ENCODE data around the gene WIPF1. TPM values are rescaled to one million over a fixed set of nuclear protein-coding genes. Genes with fewer than 3 reads are reported as not detected.

The WIPF1 gene
- total RNA-seq, 1 experiment from 2014 or later = 6.4 TPM

DNA sequence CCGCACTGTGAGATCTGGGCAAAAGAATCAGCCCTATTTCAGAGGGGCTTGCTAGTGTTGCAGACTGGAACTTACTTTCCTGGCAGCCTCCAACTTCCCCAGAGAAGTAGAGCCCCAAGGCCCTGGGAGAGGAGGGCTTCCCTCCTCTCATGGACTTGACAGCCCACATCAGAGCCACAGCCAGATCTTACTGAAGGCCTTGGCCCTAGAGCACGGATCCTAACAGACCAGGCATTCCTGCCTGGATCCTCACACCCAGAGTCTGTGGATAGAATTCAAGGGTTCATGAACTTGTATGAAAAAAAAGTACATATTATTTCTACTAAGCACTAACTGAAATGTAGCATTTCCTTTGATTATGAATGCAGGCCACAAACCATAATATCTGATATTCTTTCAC lies 8.3 kb downstream of the WIPF1 start:
- TF ChIP-seq RORB (CRISPR knock-in tag; IDR thresholded peaks at IDR 0.05) = no peak
- TF ChIP-seq, protein P1, sequence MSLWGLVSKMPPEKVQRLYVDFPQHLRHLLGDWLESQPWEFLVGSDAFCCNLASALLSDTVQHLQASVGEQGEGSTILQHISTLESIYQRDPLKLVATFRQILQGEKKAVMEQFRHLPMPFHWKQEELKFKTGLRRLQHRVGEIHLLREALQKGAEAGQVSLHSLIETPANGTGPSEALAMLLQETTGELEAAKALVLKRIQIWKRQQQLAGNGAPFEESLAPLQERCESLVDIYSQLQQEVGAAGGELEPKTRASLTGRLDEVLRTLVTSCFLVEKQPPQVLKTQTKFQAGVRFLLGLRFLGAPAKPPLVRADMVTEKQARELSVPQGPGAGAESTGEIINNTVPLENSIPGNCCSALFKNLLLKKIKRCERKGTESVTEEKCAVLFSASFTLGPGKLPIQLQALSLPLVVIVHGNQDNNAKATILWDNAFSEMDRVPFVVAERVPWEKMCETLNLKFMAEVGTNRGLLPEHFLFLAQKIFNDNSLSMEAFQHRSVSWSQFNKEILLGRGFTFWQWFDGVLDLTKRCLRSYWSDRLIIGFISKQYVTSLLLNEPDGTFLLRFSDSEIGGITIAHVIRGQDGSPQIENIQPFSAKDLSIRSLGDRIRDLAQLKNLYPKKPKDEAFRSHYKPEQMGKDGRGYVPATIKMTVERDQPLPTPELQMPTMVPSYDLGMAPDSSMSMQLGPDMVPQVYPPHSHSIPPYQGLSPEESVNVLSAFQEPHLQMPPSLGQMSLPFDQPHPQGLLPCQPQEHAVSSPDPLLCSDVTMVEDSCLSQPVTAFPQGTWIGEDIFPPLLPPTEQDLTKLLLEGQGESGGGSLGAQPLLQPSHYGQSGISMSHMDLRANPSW (CRISPR knock-in tag; conservative IDR thresholded peaks at IDR 0.05; ENCODE audit: low read depth) = no peak
- TF ChIP-seq ZNF121 (CRISPR knock-in tag; IDR thresholded peaks at IDR 0.05) = no peak
- TF ChIP-seq, protein P2, sequence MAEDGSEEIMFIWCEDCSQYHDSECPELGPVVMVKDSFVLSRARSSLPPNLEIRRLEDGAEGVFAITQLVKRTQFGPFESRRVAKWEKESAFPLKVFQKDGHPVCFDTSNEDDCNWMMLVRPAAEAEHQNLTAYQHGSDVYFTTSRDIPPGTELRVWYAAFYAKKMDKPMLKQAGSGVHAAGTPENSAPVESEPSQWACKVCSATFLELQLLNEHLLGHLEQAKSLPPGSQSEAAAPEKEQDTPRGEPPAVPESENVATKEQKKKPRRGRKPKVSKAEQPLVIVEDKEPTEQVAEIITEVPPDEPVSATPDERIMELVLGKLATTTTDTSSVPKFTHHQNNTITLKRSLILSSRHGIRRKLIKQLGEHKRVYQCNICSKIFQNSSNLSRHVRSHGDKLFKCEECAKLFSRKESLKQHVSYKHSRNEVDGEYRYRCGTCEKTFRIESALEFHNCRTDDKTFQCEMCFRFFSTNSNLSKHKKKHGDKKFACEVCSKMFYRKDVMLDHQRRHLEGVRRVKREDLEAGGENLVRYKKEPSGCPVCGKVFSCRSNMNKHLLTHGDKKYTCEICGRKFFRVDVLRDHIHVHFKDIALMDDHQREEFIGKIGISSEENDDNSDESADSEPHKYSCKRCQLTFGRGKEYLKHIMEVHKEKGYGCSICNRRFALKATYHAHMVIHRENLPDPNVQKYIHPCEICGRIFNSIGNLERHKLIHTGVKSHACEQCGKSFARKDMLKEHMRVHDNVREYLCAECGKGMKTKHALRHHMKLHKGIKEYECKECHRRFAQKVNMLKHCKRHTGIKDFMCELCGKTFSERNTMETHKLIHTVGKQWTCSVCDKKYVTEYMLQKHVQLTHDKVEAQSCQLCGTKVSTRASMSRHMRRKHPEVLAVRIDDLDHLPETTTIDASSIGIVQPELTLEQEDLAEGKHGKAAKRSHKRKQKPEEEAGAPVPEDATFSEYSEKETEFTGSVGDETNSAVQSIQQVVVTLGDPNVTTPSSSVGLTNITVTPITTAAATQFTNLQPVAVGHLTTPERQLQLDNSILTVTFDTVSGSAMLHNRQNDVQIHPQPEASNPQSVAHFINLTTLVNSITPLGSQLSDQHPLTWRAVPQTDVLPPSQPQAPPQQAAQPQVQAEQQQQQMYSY (CRISPR knock-in tag; IDR thresholded peaks at IDR 0.05) = no peak
- TF ChIP-seq, protein P3, sequence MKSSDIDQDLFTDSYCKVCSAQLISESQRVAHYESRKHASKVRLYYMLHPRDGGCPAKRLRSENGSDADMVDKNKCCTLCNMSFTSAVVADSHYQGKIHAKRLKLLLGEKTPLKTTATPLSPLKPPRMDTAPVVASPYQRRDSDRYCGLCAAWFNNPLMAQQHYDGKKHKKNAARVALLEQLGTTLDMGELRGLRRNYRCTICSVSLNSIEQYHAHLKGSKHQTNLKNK (CRISPR knock-in tag; IDR thresholded peaks at IDR 0.05) = no peak
- TF ChIP-seq, protein P4, sequence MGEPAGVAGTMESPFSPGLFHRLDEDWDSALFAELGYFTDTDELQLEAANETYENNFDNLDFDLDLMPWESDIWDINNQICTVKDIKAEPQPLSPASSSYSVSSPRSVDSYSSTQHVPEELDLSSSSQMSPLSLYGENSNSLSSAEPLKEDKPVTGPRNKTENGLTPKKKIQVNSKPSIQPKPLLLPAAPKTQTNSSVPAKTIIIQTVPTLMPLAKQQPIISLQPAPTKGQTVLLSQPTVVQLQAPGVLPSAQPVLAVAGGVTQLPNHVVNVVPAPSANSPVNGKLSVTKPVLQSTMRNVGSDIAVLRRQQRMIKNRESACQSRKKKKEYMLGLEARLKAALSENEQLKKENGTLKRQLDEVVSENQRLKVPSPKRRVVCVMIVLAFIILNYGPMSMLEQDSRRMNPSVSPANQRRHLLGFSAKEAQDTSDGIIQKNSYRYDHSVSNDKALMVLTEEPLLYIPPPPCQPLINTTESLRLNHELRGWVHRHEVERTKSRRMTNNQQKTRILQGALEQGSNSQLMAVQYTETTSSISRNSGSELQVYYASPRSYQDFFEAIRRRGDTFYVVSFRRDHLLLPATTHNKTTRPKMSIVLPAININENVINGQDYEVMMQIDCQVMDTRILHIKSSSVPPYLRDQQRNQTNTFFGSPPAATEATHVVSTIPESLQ (CRISPR knock-in tag; IDR thresholded peaks at IDR 0.05) = no peak
- TF ChIP-seq, protein P5, sequence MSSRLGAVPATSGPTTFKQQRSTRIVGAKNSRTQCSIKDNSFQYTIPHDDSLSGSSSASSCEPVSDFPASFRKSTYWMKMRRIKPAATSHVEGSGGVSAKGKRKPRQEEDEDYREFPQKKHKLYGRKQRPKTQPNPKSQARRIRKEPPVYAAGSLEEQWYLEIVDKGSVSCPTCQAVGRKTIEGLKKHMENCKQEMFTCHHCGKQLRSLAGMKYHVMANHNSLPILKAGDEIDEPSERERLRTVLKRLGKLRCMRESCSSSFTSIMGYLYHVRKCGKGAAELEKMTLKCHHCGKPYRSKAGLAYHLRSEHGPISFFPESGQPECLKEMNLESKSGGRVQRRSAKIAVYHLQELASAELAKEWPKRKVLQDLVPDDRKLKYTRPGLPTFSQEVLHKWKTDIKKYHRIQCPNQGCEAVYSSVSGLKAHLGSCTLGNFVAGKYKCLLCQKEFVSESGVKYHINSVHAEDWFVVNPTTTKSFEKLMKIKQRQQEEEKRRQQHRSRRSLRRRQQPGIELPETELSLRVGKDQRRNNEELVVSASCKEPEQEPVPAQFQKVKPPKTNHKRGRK (CRISPR knock-in tag; IDR thresholded peaks at IDR 0.05; ENCODE audit: borderline replicate concordance) = no peak
- no peak for TF ChIP-seq TEAD4 (CRISPR knock-in tag; IDR thresholded peaks at IDR 0.05)
- no peak for TF ChIP-seq SP1 (CRISPR knock-in tag; conservative IDR thresholded peaks at IDR 0.05)
- TF ChIP-seq NFATC4 (CRISPR knock-in tag; IDR thresholded peaks at IDR 0.05) = no peak
- no peak for TF ChIP-seq ELF4 (CRISPR knock-in tag; IDR thresholded peaks at IDR 0.05; ENCODE audit: low read depth)
- TF ChIP-seq ZNF396 (CRISPR knock-in tag; IDR thresholded peaks at IDR 0.05; ENCODE audit: borderline replicate concordance) = no peak
- no peaks in the 10 kb centered on the region for H3K9me3 Mint-ChIP-seq
- H3K27ac Mint-ChIP-seq = no peak overlapping the region
- H3K36me3 Mint-ChIP-seq = no peaks in the 10 kb centered on the region
- H3K4me1 Mint-ChIP-seq = peaks cover 32% of the 10 kb centered on the region
- no peak overlapping the region for H3K4me3 Mint-ChIP-seq
- ATAC-seq = no peak
- no peak for DNase-seq (ENCODE audit: low spot score)
- ChIA-PET CTCF (no interaction called here), POLR2A (no interaction called here)
- H3K27me3 Mint-ChIP-seq (ENCODE audit: low read depth) = no peaks in the 10 kb centered on the region

DNA sequence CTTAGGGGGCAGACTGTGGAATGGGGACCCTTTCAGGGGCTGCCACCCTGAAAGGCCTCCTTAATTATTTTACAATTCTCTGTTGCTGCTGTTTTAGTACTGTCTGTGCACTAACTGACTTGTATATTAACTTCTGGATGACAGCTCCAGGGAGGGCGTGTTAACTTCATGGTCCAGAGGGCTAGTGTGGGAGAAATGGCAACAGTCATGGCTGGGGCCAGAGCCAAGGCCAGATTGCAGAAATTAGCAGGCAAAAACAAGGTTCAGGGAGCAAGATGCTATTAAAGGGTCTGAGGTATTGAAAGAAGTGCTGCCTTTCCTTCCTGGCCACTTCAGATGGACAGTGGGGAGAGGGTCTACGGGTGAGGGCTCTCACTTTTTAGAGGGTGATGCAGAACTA lies 9.1 kb downstream of the WIPF1 start:
- DNase-seq (ENCODE audit: low spot score) (no peak), ATAC-seq (no peak)
- H3K27me3 Mint-ChIP-seq (ENCODE audit: low read depth) = no peaks in the 10 kb centered on the region
- no peaks in the 10 kb centered on the region for H3K36me3 Mint-ChIP-seq
- H3K4me1 Mint-ChIP-seq = peaks cover 25% of the 10 kb centered on the region
- H3K4me3 Mint-ChIP-seq = no peak overlapping the region
- no peaks in the 10 kb centered on the region for H3K9me3 Mint-ChIP-seq
- CTCF ChIA-PET = interaction anchor here (1.4 to 1.5 kb wide), 2 partner anchors 22 to 109 kb away, joined by 3 to 4 read pairs; no protein-coding TSS in a partner anchor
- POLR2A ChIA-PET = no interaction called here
- no peak overlapping the region for H3K27ac Mint-ChIP-seq
- no peak for TF ChIP-seq ETV6 (CRISPR knock-in tag; IDR thresholded peaks at IDR 0.05)
- no peak for TF ChIP-seq NFATC4 (CRISPR knock-in tag; IDR thresholded peaks at IDR 0.05)
- TF ChIP-seq, protein P6, sequence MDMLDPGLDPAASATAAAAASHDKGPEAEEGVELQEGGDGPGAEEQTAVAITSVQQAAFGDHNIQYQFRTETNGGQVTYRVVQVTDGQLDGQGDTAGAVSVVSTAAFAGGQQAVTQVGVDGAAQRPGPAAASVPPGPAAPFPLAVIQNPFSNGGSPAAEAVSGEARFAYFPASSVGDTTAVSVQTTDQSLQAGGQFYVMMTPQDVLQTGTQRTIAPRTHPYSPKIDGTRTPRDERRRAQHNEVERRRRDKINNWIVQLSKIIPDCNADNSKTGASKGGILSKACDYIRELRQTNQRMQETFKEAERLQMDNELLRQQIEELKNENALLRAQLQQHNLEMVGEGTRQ (CRISPR knock-in tag; IDR thresholded peaks at IDR 0.05) = no peak
- TF ChIP-seq, protein P7, sequence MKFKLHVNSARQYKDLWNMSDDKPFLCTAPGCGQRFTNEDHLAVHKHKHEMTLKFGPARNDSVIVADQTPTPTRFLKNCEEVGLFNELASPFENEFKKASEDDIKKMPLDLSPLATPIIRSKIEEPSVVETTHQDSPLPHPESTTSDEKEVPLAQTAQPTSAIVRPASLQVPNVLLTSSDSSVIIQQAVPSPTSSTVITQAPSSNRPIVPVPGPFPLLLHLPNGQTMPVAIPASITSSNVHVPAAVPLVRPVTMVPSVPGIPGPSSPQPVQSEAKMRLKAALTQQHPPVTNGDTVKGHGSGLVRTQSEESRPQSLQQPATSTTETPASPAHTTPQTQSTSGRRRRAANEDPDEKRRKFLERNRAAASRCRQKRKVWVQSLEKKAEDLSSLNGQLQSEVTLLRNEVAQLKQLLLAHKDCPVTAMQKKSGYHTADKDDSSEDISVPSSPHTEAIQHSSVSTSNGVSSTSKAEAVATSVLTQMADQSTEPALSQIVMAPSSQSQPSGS (CRISPR knock-in tag; IDR thresholded peaks at IDR 0.05; ENCODE audit: borderline replicate concordance, low read depth) = no peak
- TF ChIP-seq ESRRA (CRISPR knock-in tag; IDR thresholded peaks at IDR 0.05; ENCODE audit: borderline replicate concordance) = no peak
- no peak for TF ChIP-seq JAZF1 (CRISPR knock-in tag; IDR thresholded peaks at IDR 0.05)
- TF ChIP-seq, protein P8, sequence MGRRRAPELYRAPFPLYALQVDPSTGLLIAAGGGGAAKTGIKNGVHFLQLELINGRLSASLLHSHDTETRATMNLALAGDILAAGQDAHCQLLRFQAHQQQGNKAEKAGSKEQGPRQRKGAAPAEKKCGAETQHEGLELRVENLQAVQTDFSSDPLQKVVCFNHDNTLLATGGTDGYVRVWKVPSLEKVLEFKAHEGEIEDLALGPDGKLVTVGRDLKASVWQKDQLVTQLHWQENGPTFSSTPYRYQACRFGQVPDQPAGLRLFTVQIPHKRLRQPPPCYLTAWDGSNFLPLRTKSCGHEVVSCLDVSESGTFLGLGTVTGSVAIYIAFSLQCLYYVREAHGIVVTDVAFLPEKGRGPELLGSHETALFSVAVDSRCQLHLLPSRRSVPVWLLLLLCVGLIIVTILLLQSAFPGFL (CRISPR knock-in tag; IDR thresholded peaks at IDR 0.05; ENCODE audit: borderline replicate concordance) = no peak
- TF ChIP-seq IRF2 (CRISPR knock-in tag; IDR thresholded peaks at IDR 0.05; ENCODE audit: borderline replicate concordance, low read depth) = no peak
- no peak for TF ChIP-seq ZNF263 (CRISPR knock-in tag; IDR thresholded peaks at IDR 0.05; ENCODE audit: low read depth)
- TF ChIP-seq TEAD1 (CRISPR knock-in tag; IDR thresholded peaks at IDR 0.05) = no peak
- TF ChIP-seq ZNF671 (CRISPR knock-in tag; IDR thresholded peaks at IDR 0.05) = no peak

Measured in WTC11 (cell line).